K562 (cell line): Measurements from ENCODE around the gene PCBP3.

Experiments used
- E2F4 ChIP-seq: sonication (generic); formaldehyde crosslinking; IDR thresholded peaks from 2 replicates; pipeline ENCODE4 v1.8.0; 2022; ENCODE audit warnings: mild to moderate bottlenecking, low read depth, missing genetic modification reagents
- EZH2 ChIP-seq: IDR thresholded peaks from 2 replicates; pipeline ENCODE4 v1.6.1; 2012; ENCODE audit warnings: low read depth, mild to moderate bottlenecking, inconsistent platforms, low read length, borderline replicate concordance
- GTF2F1 ChIP-seq: IDR thresholded peaks from 2 replicates; pipeline ENCODE4 v1.6.1; 2011; ENCODE audit warnings: low read depth, low read length, improper control_type of control experiment
- KDM1A ChIP-seq, 2 experiments: fragments of 450-650 bp; IDR thresholded peaks; 2 replicates each; pipeline ENCODE4 v1.6.1; 2016; ENCODE audit warnings: mild to moderate bottlenecking in 2 of 2
- NR1H2 ChIP-seq: sonication (generic); formaldehyde crosslinking; IDR thresholded peaks from 2 replicates; pipeline ENCODE4 v1.4.0; 2020; ENCODE audit warnings: mild to moderate bottlenecking, missing genetic modification reagents
- RAD21 ChIP-seq, 2 experiments: fragments of 250-450 bp in 1 of 2; fragments of 450-650 bp in 1 of 2; sonication (Bioruptor Pico) in 1 of 2; formaldehyde crosslinking in 1 of 2; IDR thresholded peaks in 1 of 2; conservative IDR thresholded peaks in 1 of 2; 2 replicates each; pipeline versions ENCODE4 v1.4.0 to v1.8.0; 2020 to 2022; ENCODE audit warnings: mild to moderate bottlenecking in 2 of 2, moderate library complexity in 1 of 2
- TEAD4 ChIP-seq, 2 experiments: sonication (generic) in 1 of 2; formaldehyde crosslinking in 1 of 2; IDR thresholded peaks; 2 replicates each; pipeline versions ENCODE4 v1.6.1 to v1.8.0; 2012 to 2022; ENCODE audit warnings: borderline replicate concordance in 1 of 2, inconsistent platforms in 1 of 2, low read length in 1 of 2, mild to moderate bottlenecking in 1 of 2, missing genetic modification reagents in 1 of 2
- ZSCAN29 ChIP-seq: fragments of 450-650 bp; IDR thresholded peaks from 2 replicates; pipeline ENCODE4 v1.6.1; 2017

GRCh38 chr21:45921917-45922316 lies 278.4 kb downstream of the PCBP3 start:
- TF ChIP-seq ZSCAN29 (no peak), GTF2F1 (no peak), KDM1A (IDR thresholded peaks at IDR 0.05) (no peak), EZH2 (no peak), TEAD4 (IDR thresholded peaks at IDR 0.05; ENCODE audit: low read length) (no peak), TEAD4 (CRISPR knock-in tag; IDR thresholded peaks at IDR 0.05; ENCODE audit: borderline replicate concordance) (no peak), RAD21 (CRISPR knock-in tag; conservative IDR thresholded peaks at IDR 0.05 in 1 of 2, IDR thresholded peaks at IDR 0.05 in 1 of 2) (no peak), NR1H2 (CRISPR knock-in tag) (no peak), E2F4 (CRISPR knock-in tag) (no peak)
